HL-60/S4 (cell line): ENCODE results near the gene CSNK1A1L.

ENCODE experiments used
- in situ Hi-C: fragments of 300-500 bp; cut with MboI; formaldehyde crosslinking; loops from 2 replicates; pipeline ENCODE4 v1.14.3; 2022; ENCODE audit warnings: low sequenced_read_pairs

Gene CSNK1A1L

DNA sequence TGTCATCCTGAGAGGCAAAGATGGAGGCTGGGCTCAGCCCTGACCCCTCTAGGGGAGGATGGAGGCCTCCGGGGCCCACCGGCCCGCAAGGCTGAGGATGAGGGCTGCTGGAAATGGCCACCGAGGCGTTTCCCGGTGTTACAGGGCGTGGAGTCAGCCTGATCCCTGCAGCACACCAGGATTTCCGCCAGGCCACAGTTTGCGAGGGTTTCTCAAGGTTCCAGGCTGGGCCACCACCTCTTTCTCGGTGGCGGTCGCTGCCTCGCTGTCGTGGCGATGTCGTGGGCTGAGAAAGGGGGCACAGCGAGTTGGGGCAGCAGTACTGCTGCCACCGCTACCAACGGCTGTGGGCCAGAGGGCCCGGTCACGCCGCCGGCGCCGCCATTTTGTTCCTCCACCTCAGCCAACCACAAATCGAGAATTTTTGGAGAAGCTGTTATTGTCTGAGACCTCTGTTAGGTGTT is at the start of gene CSNK1A1L:
CSNK1A1L (minus strand) TSS at position 414 of the 464 bp plus-strand sequence; CDS start at position 6, 408 bp downstream.
- in situ Hi-C loops, result no loop called here

GRCh38 chr13:37149380-37149779 is 43.9 kb upstream of the CSNK1A1L start:
- in situ Hi-C loops, result no loop called here

- in situ Hi-C loops, result no loop called here
Observed at GRCh38 chr13:37148501-37148900, 43.0 kb upstream of the CSNK1A1L start.

GRCh38 chr13:37144661-37145060 is 39.2 kb upstream of the CSNK1A1L start:
- in situ Hi-C loops, result no loop called here

GRCh38 chr13:37143911-37144310 is 38.4 kb upstream of the CSNK1A1L start:
- in situ Hi-C loops, result no loop called here

DNA sequence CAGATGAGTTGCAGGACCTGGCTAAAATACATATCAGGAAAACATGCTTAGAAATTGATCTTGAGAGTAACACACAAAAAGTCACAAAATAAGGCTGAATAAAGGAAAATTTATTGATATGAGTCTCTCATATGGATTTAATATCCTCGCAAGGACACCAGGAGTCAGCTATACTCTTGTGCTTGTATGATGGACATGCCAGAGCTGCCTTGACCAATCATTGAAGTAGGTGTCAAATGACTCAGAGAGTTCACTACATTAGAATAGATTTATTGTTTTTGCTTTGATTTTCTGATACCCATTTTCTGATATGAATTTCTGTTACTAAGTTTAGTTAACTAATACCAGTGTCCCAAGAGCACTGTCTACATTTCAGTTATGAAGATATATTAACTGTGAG is 37.4 kb upstream of the CSNK1A1L start:
- in situ Hi-C loops, result no loop called here

DNA sequence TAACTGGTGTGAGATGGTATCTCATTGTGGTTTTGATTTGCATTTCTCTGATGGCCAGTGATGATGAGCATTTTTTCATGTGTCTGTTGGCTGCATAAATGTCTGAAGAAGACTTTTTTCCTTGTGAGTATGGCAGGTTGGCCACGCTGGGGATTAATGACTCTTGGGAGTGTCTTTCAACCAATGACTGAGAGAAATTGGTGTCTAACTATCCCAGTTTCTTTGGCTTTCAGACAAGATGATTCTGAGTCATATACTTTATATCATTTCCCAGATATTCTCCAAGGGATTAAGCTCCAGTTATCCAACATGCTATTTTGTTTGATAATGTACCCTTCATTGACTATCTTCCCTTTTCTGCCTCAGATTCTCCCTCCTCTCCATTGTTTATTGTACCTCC is 35.5 kb upstream of the CSNK1A1L start:
- in situ Hi-C loops, result no loop called here

GRCh38 chr13:37139356-37139755 is 33.9 kb upstream of the CSNK1A1L start:
- in situ Hi-C loops, result no loop called here

GRCh38 chr13:37138926-37139325 is 33.5 kb upstream of the CSNK1A1L start:
- in situ Hi-C loops, result no loop called here

GRCh38 chr13:37138169-37138568 is 32.7 kb upstream of the CSNK1A1L start:
- in situ Hi-C loops, result no loop called here

GRCh38 chr13:37136633-37137032 is 31.2 kb upstream of the CSNK1A1L start:
- in situ Hi-C loops, result no loop called here

GRCh38 chr13:37136187-37136586 is 30.7 kb upstream of the CSNK1A1L start:
- in situ Hi-C loops, result no loop called here

DNA sequence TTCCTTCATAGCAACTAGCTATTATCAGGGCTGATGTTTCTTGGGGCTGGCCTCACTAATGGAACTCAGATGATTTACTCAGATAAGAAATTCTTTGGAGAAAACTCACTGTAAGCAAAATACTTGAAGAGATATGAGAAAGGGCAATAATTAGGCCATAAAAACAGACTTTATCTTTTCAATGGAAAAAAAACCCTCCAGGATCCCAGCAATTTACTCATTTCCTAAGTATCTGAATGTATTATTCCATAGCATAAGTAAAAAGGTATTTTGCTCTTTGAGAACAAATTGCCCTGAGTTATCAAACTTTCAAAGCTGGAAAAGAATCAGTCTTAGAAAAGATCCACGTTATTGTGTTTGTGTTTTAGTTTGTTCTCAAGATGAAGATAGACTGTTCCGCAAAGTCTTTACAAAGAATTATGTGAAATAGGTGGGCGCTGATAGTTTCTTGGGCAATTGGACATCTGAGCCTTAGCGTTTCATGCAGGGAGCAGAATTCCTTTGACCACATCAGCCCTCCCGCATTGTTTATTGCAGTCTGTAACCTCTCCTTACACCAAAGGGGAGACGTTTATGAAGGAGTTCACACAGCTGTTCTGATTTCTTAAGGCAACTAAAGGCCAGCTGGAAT is 29.1 kb upstream of the CSNK1A1L start:
- in situ Hi-C loops, result no loop called here

GRCh38 chr13:37132211-37132610 is 26.7 kb upstream of the CSNK1A1L start:
- in situ Hi-C loops, result no loop called here

GRCh38 chr13:37131092-37131491 is 25.6 kb upstream of the CSNK1A1L start:
- in situ Hi-C loops, result no loop called here

DNA sequence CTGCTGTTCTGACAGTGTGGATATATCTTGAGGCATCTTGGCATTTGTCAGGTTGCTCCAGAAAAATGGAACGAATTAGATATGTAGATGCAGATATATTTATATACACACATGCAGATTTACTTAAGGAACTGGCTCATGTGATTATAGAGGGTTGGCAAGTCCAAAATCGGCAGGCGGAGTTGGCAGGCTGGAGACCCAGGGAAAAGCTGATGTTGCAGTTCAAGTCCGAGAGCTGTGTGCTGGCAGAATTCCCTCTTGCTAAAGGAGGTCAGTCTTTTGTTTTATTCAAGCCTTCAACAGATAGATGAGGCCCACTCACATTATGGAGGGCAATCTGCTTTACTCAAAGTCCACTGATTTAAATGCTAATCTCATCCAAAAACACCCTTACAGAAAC is 24.4 kb upstream of the CSNK1A1L start:
- in situ Hi-C loops, result no loop called here

GRCh38 chr13:37127691-37128241 is 22.3 kb upstream of the CSNK1A1L start:
- in situ Hi-C loops, result no loop called here

DNA sequence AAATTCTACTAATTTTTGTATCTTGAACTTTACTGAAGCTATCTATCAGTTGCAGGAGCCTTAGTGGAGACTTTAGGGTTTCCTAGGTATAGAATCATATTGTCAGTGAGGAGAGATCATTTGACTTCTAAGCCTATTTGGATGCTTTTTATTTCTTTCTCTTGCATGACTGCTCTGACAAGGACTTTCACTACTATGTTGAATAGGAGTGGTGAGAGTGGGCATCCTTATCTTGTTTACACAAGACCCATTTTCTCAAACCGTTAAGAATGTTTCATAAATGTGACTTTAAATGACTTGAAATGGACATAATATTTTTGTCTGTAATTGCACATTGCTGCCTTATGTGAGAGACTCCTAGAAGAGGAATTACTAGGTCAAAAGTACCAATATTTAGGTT is 17.9 kb upstream of the CSNK1A1L start:
- in situ Hi-C loops, result no loop called here

- in situ Hi-C loops, result no loop called here
Observed at GRCh38 chr13:37118016-37118415, 12.6 kb upstream of the CSNK1A1L start.

DNA sequence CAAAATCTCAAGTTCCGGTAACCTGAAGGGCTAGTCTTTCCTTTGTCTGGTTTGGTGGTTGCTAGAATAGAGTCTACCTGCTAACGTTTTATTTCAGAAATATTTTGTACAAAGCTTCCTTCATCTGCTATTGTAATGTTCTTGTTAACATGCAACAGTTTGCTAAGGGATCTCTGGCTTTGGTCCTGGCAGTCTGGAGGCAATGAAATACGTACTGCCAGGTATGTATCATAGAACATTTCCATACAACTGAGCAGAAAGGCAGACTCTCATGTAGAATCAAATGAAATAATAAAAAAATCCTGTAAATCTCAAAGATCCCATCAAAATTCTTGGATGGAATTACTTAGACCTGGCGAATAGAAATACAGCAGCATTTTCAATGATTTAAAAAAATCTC is 8.8 kb upstream of the CSNK1A1L start:
- in situ Hi-C loops, result no loop called here

GRCh38 chr13:37113534-37113933 is 8.1 kb upstream of the CSNK1A1L start:
- in situ Hi-C loops, result no loop called here

DNA sequence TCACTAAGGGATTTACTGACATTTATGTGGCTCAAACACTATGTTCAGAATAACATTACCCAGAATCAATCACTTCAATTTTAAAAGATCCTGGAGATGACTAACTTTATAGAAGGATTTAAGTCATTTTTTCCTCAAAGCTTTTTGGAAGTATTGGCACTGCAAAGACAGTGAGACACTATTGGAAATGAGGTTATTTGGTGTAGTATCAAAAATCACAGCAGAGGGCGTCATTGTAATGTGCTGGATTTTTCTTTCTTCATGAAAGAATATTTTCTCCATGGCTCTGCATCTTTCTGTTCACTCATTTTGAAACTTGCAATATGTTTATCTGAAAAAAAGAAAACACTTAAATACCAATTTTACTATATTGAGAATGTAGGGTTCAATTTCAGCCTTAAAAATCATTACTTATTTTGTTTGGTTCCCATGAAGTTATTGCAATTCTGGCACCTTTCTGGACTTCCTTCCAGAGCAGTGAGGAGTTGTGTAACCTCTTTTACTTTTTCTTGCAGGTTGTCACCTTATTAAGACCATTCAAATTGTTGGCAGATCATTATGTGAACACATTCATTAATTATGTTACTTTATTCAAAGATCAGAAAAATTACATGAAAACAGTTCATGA is 3.7 kb upstream of the CSNK1A1L start:
- in situ Hi-C loops, result no loop called here
